ENCODE results near the gene OR56A3.
"Not testable (repeated sequence)": the region's sequence is repeated elsewhere in the genome, so short reads cannot be mapped to it uniquely, and the experiment has no call there.

OR56A3 gene

GRCh38 chr11:5938603-5938965, 3.5 kb upstream of the OR56A3 start:
- intact Hi-C loops (cut with DNase I; ENCODE audit: low total_unique reads), result no loop called here

DNA sequence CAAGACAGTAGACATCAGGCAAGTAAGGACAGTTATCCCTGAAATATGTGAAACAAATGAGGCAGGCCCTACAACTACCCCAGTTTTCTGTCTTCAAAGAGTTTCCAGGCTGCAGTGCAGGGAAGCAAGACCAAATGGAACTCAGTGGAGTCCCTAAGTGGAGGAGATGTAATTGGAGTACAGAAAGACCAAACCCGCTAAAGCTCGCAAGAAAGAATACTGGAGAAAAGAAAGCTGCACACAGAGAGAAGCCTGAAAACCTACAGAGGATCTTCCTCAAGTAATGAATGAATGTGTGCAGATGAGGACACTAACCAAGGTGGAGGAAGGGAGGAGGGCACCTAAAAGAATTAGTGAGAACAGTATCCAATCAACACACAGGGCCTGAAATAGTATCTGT, 1.3 kb upstream of the OR56A3 start:
- TF ChIP-seq, protein P1, sequence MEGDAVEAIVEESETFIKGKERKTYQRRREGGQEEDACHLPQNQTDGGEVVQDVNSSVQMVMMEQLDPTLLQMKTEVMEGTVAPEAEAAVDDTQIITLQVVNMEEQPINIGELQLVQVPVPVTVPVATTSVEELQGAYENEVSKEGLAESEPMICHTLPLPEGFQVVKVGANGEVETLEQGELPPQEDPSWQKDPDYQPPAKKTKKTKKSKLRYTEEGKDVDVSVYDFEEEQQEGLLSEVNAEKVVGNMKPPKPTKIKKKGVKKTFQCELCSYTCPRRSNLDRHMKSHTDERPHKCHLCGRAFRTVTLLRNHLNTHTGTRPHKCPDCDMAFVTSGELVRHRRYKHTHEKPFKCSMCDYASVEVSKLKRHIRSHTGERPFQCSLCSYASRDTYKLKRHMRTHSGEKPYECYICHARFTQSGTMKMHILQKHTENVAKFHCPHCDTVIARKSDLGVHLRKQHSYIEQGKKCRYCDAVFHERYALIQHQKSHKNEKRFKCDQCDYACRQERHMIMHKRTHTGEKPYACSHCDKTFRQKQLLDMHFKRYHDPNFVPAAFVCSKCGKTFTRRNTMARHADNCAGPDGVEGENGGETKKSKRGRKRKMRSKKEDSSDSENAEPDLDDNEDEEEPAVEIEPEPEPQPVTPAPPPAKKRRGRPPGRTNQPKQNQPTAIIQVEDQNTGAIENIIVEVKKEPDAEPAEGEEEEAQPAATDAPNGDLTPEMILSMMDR (IDR thresholded peaks at IDR 0.05), result no peak
- H3K9me3 ChIP-seq, result peaks cover 0 to 7% (median 0%) of the 10 kb centered on the region in 3 donors
- H3K36me3 ChIP-seq, result no peaks in the 10 kb centered on the region
- H3K4me1 ChIP-seq, result no peaks in the 10 kb centered on the region
- H3K27ac ChIP-seq, result no peak overlapping the region
- intact Hi-C loops (cut with DNase I; ENCODE audit: low total_unique reads), result no loop called here
- no peaks in the 10 kb centered on the region for H3K27me3 ChIP-seq
- no peak for DNase-seq
- no peak overlapping the region for H3K4me3 ChIP-seq

More at GRCh38 chr11:5938603-5938965, 3.5 kb upstream of the OR56A3 start:
- no peaks in the 10 kb centered on the region for H3K36me3 ChIP-seq
- no peak overlapping the region for H3K4me3 ChIP-seq
- TF ChIP-seq, protein P1 (IDR thresholded peaks at IDR 0.05), result no peak
- H3K4me1 ChIP-seq, result no peaks in the 10 kb centered on the region
- H3K27ac ChIP-seq, result no peak overlapping the region
- no peaks in the 10 kb centered on the region for H3K27me3 ChIP-seq
- DNase-seq, result no peak
- peaks cover 0 to 7% (median 0%) of the 10 kb centered on the region in 3 donors for H3K9me3 ChIP-seq

DNA sequence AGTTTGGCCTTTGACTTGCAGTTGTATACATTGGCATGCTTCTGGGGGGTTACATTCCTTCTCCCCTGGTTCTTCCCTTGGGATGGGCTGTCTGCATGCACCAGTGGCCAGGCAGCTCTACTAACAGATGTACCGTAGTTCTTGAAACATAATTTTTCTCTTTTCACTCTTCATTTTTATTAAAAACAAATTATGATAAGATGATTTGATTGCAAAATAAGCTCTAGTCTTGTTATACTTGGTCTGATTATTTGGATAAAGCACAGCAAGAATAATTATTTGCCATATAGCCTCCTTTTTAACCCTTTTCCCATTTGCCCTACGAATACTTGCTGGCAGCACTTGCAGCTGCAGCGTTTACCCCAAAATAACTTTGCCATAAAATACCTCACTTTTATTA, 13.5 kb downstream of the OR56A3 start:
- intact Hi-C loops (cut with DNase I; ENCODE audit: low total_unique reads), result no loop called here
- Histone ChIP-seq H3K27ac (no peak overlapping the region), H3K4me1 (no peaks in the 10 kb centered on the region), H3K9me3 (peaks cover 0 to 8% (median 7%) of the 10 kb centered on the region in 3 donors), H3K27me3 (no peaks in the 10 kb centered on the region), H3K36me3 (no peaks in the 10 kb centered on the region), H3K4me3 (no peak overlapping the region)
- DNase-seq, result no peak
- TF ChIP-seq, protein P1 (IDR thresholded peaks at IDR 0.05), result no peak

DNA sequence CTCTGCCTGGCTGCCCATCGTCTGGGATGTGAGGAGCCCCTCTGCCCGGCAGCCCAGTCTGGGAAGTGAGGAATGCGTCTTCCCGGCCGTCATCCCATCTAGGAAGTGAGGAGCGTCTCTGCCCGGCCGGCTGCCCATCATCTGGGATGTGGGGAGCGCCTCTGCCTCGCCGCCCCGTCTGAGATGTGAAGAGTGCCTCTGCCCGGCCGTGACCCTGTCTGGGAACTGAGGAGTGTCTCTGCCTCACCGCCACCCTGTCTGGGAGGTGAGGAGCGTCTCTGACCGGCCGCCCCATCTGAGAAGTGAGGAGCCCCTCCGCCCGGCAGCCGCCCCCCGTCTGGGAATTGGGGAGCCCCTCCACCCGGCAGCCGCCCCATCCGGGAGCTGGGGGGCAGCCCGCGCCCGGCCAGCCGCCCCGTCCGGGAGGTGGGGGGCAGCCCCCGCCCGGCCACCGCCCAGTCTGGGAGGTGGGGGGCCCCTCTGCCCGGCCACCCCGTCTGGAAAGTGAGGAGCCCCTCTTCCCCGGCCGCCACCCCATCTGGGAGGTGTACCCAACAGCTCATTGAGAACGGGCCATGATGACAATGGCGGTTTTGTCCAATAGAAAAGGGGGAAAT, 18.8 kb downstream of the OR56A3 start:
- intact Hi-C loops (cut with DNase I; ENCODE audit: low total_unique reads); H3K27ac ChIP-seq; H3K36me3 ChIP-seq; H3K4me1 ChIP-seq; H3K4me3 ChIP-seq; DNase-seq; H3K27me3 ChIP-seq: not testable (repeated sequence)
- H3K9me3 ChIP-seq, result peaks cover 0 to 15% (median 9%) of the 10 kb centered on the region in 3 donors

GRCh38 chr11:5966958-5967357, 24.9 kb downstream of the OR56A3 start:
- Histone ChIP-seq H3K4me1 (no peaks in the 10 kb centered on the region), H3K9me3 (peaks cover 0 to 7% (median 0%) of the 10 kb centered on the region in 3 donors), H3K4me3 (no peak overlapping the region), H3K27me3 (no peaks in the 10 kb centered on the region), H3K27ac (no peak overlapping the region), H3K36me3 (no peaks in the 10 kb centered on the region)
- DNase-seq, result no peak
- intact Hi-C loops (cut with DNase I; ENCODE audit: low total_unique reads), result no loop called here
- TF ChIP-seq, protein P1 (IDR thresholded peaks at IDR 0.05), result no peak

GRCh38 chr11:5967708-5968107, 25.7 kb downstream of the OR56A3 start:
- no peak overlapping the region for H3K27ac ChIP-seq
- H3K4me3 ChIP-seq, result no peak overlapping the region
- H3K9me3 ChIP-seq, result peaks cover 0 to 5% (median 0%) of the 10 kb centered on the region in 3 donors
- intact Hi-C loops (cut with DNase I; ENCODE audit: low total_unique reads), result no loop called here
- TF ChIP-seq, protein P1 (IDR thresholded peaks at IDR 0.05), result no peak
- no peaks in the 10 kb centered on the region for H3K36me3 ChIP-seq
- DNase-seq, result no peak
- no peaks in the 10 kb centered on the region for H3K27me3 ChIP-seq
- H3K4me1 ChIP-seq, result no peaks in the 10 kb centered on the region

Data from tibial artery (tissue), 4 donors.